Gastroesophageal sphincter (tissue), 3 donors: Measurements from ENCODE around the gene C19orf12.

Source experiments
- CTCF ChIP-seq, 4 experiments: fragments of 200-600 bp in 2 of 4; fragments of 450-650 bp in 2 of 4; sonication (generic) in 1 of 4; IDR thresholded peaks; one replicate each; pipeline ENCODE4 v1.5.1; 2017 to 2019; ENCODE audit warnings: antibody characterized with exemption in 4 of 4, mild to moderate bottlenecking in 2 of 4, moderate library complexity in 2 of 4
- EP300 ChIP-seq: sonication (generic); formaldehyde crosslinking; IDR thresholded peaks from one replicate; pipeline ENCODE4 v1.6.1; 2017; ENCODE audit warnings: antibody characterized with exemption, mild to moderate bottlenecking
- POLR2AphosphoS5 ChIP-seq: sonication (generic); formaldehyde crosslinking; IDR thresholded peaks from one replicate; pipeline ENCODE4 v1.6.1; 2017; ENCODE audit warnings: antibody characterized with exemption

- TF ChIP-seq CTCF (IDR thresholded peaks at IDR 0.05), result no peak
- TF ChIP-seq POLR2AphosphoS5, result no peak
- TF ChIP-seq EP300, result no peak
These were observed 12.7 kb downstream of the C19orf12 start for GRCh38 chr19:29702161-29702962.
